Right lobe of liver (tissue), 4 donors: Measurements from ENCODE around the gene ALOX5.

Experiments used
- POLR2A ChIP-seq: fragments of 450-650 bp; IDR thresholded peaks from one replicate; pipeline ENCODE4 v1.6.1; 2017; ENCODE audit warnings: antibody characterized with exemption, mild to moderate bottlenecking
- TF ChIP-seq, protein P1 (sequence below), 4 donors: fragments of 200-600 bp in 3 of 4; fragments of 450-650 bp in 1 of 4; IDR thresholded peaks; one replicate each; pipeline versions ENCODE4 v1.5.1 to v1.8.0; 2016 to 2022; ENCODE audit warnings: antibody characterized with exemption in 4 of 4, mild to moderate bottlenecking in 2 of 4
- donor health status: DM: no; HTN: no; CAD: no.
- donor health status: DM: no; HTN: no; CAD: no.
- donor health status: DM: no; HTN: yes; CAD: no.

DNA sequence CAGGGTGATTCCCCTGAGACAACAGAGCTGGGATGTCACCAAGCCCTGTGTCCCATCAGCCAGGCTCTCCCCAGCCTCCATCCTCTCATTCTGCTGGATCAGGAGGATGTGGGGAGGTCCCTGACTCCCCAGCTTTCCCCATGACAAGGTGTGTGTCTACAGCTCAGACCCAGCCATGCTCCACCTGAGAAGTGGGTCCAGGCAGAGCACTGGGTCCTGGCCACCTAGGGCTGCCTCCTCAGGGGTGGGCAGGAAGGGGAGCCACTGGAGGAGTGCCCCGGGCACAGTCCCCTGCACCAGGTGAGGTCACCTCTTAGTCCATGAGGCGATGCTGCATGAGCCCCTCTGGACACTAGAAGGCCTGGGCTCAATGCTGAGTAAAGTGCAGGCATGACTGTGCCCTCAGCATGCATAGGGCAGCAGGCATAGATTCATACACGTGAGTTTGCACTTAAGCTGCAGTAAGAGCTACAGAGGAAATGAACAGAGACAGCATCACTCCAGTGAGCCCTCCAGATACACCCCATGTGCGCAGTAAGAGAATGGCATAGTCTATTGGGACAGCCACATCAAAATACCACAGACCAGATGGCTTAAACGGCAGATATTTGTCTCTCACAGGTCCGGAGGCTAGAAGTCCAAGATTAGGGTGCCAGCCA, 48.3 kb downstream of the ALOX5 start:
- TF ChIP-seq, protein P1, sequence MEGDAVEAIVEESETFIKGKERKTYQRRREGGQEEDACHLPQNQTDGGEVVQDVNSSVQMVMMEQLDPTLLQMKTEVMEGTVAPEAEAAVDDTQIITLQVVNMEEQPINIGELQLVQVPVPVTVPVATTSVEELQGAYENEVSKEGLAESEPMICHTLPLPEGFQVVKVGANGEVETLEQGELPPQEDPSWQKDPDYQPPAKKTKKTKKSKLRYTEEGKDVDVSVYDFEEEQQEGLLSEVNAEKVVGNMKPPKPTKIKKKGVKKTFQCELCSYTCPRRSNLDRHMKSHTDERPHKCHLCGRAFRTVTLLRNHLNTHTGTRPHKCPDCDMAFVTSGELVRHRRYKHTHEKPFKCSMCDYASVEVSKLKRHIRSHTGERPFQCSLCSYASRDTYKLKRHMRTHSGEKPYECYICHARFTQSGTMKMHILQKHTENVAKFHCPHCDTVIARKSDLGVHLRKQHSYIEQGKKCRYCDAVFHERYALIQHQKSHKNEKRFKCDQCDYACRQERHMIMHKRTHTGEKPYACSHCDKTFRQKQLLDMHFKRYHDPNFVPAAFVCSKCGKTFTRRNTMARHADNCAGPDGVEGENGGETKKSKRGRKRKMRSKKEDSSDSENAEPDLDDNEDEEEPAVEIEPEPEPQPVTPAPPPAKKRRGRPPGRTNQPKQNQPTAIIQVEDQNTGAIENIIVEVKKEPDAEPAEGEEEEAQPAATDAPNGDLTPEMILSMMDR (IDR thresholded peaks at IDR 0.05): no peak
- no peak for TF ChIP-seq POLR2A
